HEK293T (cell line): ENCODE results near the gene SEMA4C.

Experiments used
- CTCF ChIA-PET: fragments of 350-600 bp; formaldehyde crosslinking; extraction: SDS; loops from one replicate; lab custom pipeline; 2021; ENCODE audit warnings: antibody characterized with exemption, inconsistent platforms; lab: Yijun Ruan, JAX
- POLR2A ChIA-PET: fragments of 350-600 bp; formaldehyde crosslinking; extraction: SDS; loops from one replicate; lab custom pipeline; 2020; ENCODE audit warnings: antibody characterized with exemption, inconsistent platforms; lab: Yijun Ruan, JAX
- DNase-seq: peaks from one replicate; pipeline ENCODE4 v3.0.0; 2012; ENCODE audit warnings: mixed read lengths; ENCODE audit errors: extremely low spot score
- ARNT ChIP-seq: fragments of 450-650 bp; IDR thresholded peaks from 2 replicates; pipeline ENCODE4 v1.6.1; 2017; ENCODE audit warnings: mild to moderate bottlenecking
- BHLHE40 ChIP-seq: fragments of 450-650 bp; IDR thresholded peaks from 2 replicates; pipeline ENCODE4 v1.6.1; 2016; ENCODE audit warnings: mild to moderate bottlenecking, moderate library complexity, borderline replicate concordance
- CTBP1 ChIP-seq: fragments of 450-650 bp; IDR thresholded peaks from 2 replicates; pipeline ENCODE4 v1.6.1; 2016; ENCODE audit warnings: borderline replicate concordance
- ELF4 ChIP-seq: fragments of 450-650 bp; IDR thresholded peaks from 2 replicates; pipeline ENCODE4 v1.6.1; 2017; ENCODE audit warnings: antibody characterized with exemption
- FOXA1 ChIP-seq: fragments of 450-650 bp; IDR thresholded peaks from 2 replicates; pipeline ENCODE4 v1.6.1; 2016; ENCODE audit warnings: mild to moderate bottlenecking
- FOXK2 ChIP-seq: fragments of 450-650 bp; IDR thresholded peaks from 2 replicates; pipeline ENCODE4 v1.6.1; 2016; ENCODE audit warnings: mild to moderate bottlenecking
- FOXM1 ChIP-seq: fragments of 450-650 bp; IDR thresholded peaks from 2 replicates; pipeline ENCODE4 v1.6.1; 2017; ENCODE audit warnings: mild to moderate bottlenecking, borderline replicate concordance
- HDGF ChIP-seq: fragments of 450-650 bp; IDR thresholded peaks from 2 replicates; pipeline ENCODE4 v1.6.1; 2017; ENCODE audit warnings: antibody characterized with exemption, borderline replicate concordance
- L3MBTL2 ChIP-seq: fragments of 450-650 bp; conservative IDR thresholded peaks from 2 replicates; pipeline ENCODE4 v1.6.1; 2016; ENCODE audit warnings: mild to moderate bottlenecking
- LEF1 ChIP-seq: fragments of 450-650 bp; IDR thresholded peaks from 2 replicates; pipeline ENCODE4 v1.6.1; 2017; ENCODE audit warnings: mild to moderate bottlenecking, borderline replicate concordance
- NFRKB ChIP-seq: fragments of 450-650 bp; IDR thresholded peaks from 2 replicates; pipeline ENCODE4 v1.6.1; 2016; ENCODE audit warnings: mild to moderate bottlenecking, moderate library complexity
- SP1 ChIP-seq: fragments of 450-650 bp; IDR thresholded peaks from 2 replicates; pipeline ENCODE4 v1.6.1; 2017
- SUZ12 ChIP-seq: fragments of 450-650 bp; IDR thresholded peaks from 2 replicates; pipeline ENCODE4 v1.6.1; 2016; ENCODE audit warnings: mild to moderate bottlenecking
- TARDBP ChIP-seq: fragments of 450-650 bp; IDR thresholded peaks from 2 replicates; pipeline ENCODE4 v1.6.1; 2016
- ZNF384 ChIP-seq: fragments of 450-650 bp; IDR thresholded peaks from 2 replicates; pipeline ENCODE4 v1.6.1; 2016
- TF ChIP-seq, protein P1 (sequence below): fragments of 450-650 bp; IDR thresholded peaks from 2 replicates; pipeline ENCODE4 v1.6.1; 2016

Gene SEMA4C, protein sequence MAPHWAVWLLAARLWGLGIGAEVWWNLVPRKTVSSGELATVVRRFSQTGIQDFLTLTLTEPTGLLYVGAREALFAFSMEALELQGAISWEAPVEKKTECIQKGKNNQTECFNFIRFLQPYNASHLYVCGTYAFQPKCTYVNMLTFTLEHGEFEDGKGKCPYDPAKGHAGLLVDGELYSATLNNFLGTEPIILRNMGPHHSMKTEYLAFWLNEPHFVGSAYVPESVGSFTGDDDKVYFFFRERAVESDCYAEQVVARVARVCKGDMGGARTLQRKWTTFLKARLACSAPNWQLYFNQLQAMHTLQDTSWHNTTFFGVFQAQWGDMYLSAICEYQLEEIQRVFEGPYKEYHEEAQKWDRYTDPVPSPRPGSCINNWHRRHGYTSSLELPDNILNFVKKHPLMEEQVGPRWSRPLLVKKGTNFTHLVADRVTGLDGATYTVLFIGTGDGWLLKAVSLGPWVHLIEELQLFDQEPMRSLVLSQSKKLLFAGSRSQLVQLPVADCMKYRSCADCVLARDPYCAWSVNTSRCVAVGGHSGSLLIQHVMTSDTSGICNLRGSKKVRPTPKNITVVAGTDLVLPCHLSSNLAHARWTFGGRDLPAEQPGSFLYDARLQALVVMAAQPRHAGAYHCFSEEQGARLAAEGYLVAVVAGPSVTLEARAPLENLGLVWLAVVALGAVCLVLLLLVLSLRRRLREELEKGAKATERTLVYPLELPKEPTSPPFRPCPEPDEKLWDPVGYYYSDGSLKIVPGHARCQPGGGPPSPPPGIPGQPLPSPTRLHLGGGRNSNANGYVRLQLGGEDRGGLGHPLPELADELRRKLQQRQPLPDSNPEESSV

DNA sequence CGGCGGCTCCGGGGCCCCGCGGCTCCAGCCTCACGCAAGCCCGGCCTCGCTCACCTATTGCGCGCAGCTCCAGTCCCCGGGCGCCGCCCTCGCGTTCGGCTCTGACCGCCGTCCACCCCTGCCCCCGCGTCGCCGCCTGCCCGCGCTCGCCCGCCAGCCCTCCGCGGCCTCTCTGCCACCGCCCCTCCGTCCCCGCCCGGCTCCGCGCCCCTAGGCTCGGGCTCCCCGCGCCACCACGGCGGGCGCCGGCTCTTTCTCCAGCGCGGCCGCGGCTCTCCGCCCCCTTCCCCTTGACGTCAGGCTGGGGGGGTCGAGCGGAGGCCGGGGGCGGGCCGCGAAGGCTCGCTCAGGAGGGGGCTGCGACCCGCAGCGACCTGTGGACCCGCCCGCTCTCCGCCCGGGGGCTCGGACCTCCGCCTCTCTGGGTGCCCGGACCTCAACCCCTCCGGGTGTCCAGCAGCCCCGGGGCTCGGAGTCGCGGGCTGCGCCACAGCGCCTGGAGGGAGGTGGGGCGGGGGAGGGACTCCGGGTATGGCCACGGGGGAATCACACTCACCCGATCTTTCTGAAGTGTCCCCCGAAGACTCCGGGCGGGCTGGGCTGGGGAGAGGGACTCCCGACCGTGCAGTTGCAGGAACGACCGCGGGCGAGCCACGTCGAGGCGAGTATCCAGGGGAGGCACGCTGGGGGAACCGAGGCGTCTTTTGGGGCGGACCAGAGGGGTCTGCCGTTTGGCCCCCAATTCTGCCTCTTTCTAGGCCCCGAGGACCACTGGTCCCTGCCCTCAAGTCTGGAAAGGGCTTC lies at the start of gene SEMA4C:
TSS of gene SEMA4C (minus strand) at position 259 of the 804 bp plus-strand sequence. CDS start 2,194 bp downstream, outside the sequence.
- POLR2A ChIA-PET: interaction anchor here (1.0 to 3.6 kb wide), 4 partner anchors 11 to 81 kb away, joined by 3 to 58 read pairs (median 8); partner anchors contain the start of gene ANKRD39
- TF ChIP-seq TARDBP (no peak), FOXM1 (peak; percentile 56; the same call in 1 of the 2 replicates)
- CTCF ChIA-PET: interaction anchor here (1.1 kb wide), 1 partner anchor 81 kb away, joined by 6 read pairs; no protein-coding TSS in a partner anchor
- peak; percentile 56 for DNase-seq

DNA sequence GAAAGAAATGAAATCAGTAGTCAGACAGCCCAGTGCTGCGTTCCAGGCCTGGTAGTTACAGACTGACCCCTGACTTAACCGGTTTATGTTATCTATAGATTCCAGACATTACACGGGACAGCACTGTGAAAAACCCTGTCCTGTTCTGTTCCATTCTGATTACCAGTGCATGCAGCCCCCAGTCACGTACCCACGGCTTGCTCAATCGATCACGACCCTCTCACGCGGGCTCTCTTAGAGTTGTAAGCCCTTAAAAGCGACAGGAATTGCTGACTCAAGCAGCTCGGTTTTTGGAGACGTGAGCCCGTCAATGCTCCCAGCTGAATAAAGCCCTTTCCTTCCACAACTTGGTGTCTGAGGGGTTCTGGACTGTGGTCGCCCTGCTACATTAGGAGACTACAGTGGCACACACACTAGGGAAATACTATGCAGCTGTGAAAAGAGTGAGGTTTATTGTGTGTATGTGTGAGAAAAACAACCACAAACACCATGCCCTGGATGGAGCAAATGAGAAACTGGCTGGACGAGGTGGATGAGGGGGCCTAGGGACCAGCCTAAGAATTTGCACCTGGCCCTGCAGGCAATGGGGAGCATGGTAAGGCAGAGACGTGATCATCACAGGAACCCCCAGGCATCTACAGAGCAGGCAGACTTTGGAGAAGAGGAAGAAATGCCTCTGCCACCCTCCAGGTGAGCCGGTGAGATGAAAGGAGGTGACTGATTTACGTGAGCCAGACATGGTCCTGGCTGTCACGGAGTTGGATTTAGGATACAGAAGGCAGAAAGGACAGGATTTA lies 49.1 kb upstream of the SEMA4C start:
- TF ChIP-seq SUZ12: no peak
- TF ChIP-seq BHLHE40: no peak
- TF ChIP-seq LEF1: no peak
- TF ChIP-seq FOXK2: no peak
- no peak for TF ChIP-seq HDGF
- no peak for DNase-seq
- POLR2A ChIA-PET: no interaction called here
- CTCF ChIA-PET: no interaction called here

DNA sequence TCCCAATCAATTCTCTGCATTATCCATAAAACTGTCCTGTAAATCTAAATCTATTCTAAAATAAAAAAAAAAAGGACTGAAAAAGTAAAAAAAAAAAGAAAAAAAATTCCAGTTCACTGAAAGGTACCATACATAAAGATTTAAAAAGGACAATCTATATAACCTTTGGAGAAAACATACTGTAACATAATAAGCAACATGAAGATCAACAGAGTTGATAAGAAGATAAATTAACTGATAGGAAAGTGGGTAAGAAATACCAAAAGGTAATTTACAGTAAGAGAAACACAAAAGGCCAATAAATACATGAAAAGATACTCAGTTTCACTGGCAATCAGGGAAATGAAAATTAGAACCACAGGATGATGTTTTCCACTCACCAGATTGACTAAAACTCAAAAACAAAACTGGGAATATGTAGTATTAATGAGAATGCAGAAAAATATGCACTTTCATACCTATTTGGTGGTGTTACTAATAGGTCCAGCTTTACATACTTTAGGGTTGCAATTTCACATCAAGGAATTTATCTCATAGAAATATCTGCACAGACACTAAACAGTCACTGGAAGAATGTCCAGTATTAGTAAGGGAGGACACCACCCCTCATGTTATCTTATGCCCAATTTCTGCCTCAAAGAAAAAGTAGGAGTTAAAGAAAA lies 48.3 kb upstream of the SEMA4C start:
- TF ChIP-seq, protein P1, sequence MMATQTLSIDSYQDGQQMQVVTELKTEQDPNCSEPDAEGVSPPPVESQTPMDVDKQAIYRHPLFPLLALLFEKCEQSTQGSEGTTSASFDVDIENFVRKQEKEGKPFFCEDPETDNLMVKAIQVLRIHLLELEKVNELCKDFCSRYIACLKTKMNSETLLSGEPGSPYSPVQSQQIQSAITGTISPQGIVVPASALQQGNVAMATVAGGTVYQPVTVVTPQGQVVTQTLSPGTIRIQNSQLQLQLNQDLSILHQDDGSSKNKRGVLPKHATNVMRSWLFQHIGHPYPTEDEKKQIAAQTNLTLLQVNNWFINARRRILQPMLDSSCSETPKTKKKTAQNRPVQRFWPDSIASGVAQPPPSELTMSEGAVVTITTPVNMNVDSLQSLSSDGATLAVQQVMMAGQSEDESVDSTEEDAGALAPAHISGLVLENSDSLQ: 0 out of 2 replicates have a peak, but pooled peaks have one; percentile 2
- TF ChIP-seq L3MBTL2 (no peak), FOXM1 (no peak), ZNF384 (no peak), ELF4 (no peak)
- DNase-seq: no peak
- ChIA-PET CTCF (interaction anchor here (1.1 kb wide), 1 partner anchor 33 kb away, joined by 4 read pairs; no protein-coding TSS in a partner anchor), POLR2A (no interaction called here)

DNA sequence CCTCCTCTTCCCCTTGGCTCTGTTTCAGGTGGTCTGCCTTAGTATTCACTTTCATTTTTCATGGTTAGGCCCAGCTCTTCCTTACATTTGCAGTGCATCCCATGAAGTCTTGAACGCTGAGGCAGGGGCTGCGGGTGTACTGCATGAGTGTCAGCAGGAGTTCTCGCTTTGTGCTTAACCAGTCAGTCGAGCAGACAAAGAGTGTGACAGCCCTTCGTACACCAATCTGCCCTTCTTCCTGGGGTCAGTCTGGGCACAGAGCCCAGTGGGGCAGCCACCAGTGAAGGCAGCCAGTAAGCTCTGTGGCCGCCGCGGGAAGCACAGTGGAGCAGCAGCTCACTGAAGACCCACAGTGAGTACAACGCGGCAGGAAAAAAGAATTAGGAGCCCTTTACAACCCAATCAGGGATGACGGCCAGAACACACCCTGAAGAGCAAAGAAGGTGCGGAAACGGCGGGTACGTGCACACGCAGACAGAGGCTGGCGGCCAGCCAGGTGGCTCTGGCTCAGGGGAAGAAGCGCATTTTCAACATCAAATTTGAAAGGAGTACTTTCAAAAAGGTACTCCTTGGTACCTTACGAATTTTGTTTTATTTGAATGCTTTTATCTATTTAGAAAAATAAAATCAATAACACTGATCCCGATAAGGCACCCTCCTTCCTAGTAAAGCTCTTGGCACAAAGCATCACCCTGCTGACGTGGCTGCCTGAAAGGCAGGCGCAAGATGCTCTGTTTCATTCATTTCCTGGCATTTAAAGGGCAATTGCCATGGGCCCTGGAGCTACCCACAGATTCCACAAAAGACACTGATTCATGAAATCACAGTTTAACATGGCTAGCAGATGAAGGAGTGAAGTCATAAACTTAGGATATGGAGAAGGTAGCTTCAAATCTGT lies 47.0 kb upstream of the SEMA4C start:
- ChIA-PET POLR2A (interaction anchor here (1.0 kb wide), 1 partner anchor 11 kb away, joined by 3 read pairs; no protein-coding TSS in a partner anchor), CTCF (interaction anchor here (0.5 to 1.1 kb wide), 2 partner anchors 13 to 34 kb away, joined by 4 read pairs; no protein-coding TSS in a partner anchor)
- DNase-seq: no peak
- TF ChIP-seq FOXK2 (no peak), FOXM1 (no peak), L3MBTL2 (no peak), CTBP1 (no peak), BHLHE40 (no peak), SP1 (no peak), ARNT (no peak), ELF4 (no peak), TARDBP (no peak), SUZ12 (no peak), HDGF (no peak), NFRKB (no peak), FOXA1 (no peak), ZNF384 (no peak), LEF1 (no peak)
- TF ChIP-seq, protein P1: no peak

DNA sequence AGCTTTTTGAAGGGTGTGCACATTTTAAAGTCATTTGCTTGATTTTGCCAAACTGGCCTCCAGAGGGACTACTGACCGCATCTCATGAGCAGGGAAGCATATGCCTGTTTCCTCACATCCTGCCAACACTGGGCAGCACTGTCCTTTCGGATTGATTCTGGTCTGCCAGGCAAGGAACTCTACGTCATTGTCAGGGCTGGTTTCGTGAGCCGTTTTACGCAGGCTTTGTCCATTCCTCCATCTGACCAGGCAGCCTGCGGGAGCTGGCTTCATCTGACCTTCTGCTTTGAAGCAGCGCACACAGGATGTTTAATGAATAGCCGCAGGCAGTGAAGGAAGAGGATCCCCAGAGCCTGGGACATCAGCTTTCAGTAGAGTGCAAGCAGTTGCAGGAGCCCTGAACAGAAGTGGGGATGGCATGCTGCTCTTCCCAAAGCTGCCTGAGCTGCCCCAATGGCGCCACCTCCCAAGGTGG lies 46.3 kb upstream of the SEMA4C start:
- no peak for DNase-seq
- TF ChIP-seq ELF4 (no peak), FOXA1 (no peak)
- ChIA-PET CTCF (no interaction called here), POLR2A (interaction anchor here (1.0 kb wide), 1 partner anchor 12 kb away, joined by 3 read pairs; no protein-coding TSS in a partner anchor)
